Esophagus squamous epithelium (tissue), 4 donors: ENCODE measurements around the gene TBCK.

Source experiments
- CTCF ChIP-seq, 6 experiments: fragments of 450-650 bp in 4 of 6; fragments of 200-600 bp in 2 of 6; sonication (generic) in 2 of 6; IDR thresholded peaks; one replicate each; pipeline ENCODE4 v1.5.1; 2016 to 2019; ENCODE audit warnings: antibody characterized with exemption in 6 of 6, mild to moderate bottlenecking in 4 of 6, moderate library complexity in 4 of 6
- POLR2A ChIP-seq, 4 donors: fragments of 450-650 bp; IDR thresholded peaks; one replicate each; pipeline ENCODE4 v1.6.1; 2017; ENCODE audit warnings: antibody characterized with exemption in 4 of 4, mild to moderate bottlenecking in 4 of 4, moderate library complexity in 3 of 4

- no peak for TF ChIP-seq CTCF (IDR thresholded peaks at IDR 0.05)
- no peak for TF ChIP-seq POLR2A (IDR thresholded peaks at IDR 0.05)
These were observed 69.6 kb downstream of the TBCK start for GRCh38 chr4:106246441-106246840.
